GM18909 (cell line): ENCODE results near the gene ACRBP.

Experiments used
- ATAC-seq: cut with Tn5 transposase; IDR thresholded peaks from one replicate; pipeline ENCODE4 v1.9.1; 2021; ENCODE audit warnings: mild to moderate bottlenecking; ENCODE audit not compliant: unreplicated experiment, poor library complexity

ACRBP gene

GRCh38 chr12:6647083-6647604 is at the start of gene ACRBP:
TSS of gene ACRBP (minus strand) at chr12:6647432. CDS start at chr12:6647366, 66 bp downstream.
- no peak for ATAC-seq

- no peak for ATAC-seq
Observed at GRCh38 chr12:6695313-6696045, 48.2 kb upstream of the ACRBP start.

- no peak for ATAC-seq
Observed at GRCh38 chr12:6694701-6695100, 47.5 kb upstream of the ACRBP start.

GRCh38 chr12:6693832-6694355 is 46.7 kb upstream of the ACRBP start:
- no peak for ATAC-seq

GRCh38 chr12:6692888-6693287 is 45.7 kb upstream of the ACRBP start:
- ATAC-seq, result no peak

- no peak for ATAC-seq
Observed at GRCh38 chr12:6691473-6691872, 44.2 kb upstream of the ACRBP start.

GRCh38 chr12:6688999-6689882 is 42.0 kb upstream of the ACRBP start, which contains the start of gene ZNF384:
TSS of gene ZNF384 (minus strand) at chr12:6689375. CDS start at chr12:6679520, 9,855 bp downstream.
- ATAC-seq, result peak; percentile 80

- peak; percentile 14 for ATAC-seq
Observed at GRCh38 chr12:6688543-6688998, 41.3 kb upstream of the ACRBP start.

- no peak for ATAC-seq
Observed at GRCh38 chr12:6685814-6686213, 38.6 kb upstream of the ACRBP start.

- ATAC-seq, result no peak
Observed at GRCh38 chr12:6684609-6685008, 37.4 kb upstream of the ACRBP start.

- ATAC-seq, result no peak
Observed at GRCh38 chr12:6676962-6677361, 29.7 kb upstream of the ACRBP start.

GRCh38 chr12:6672143-6672542 is 24.9 kb upstream of the ACRBP start:
- ATAC-seq, result no peak

- ATAC-seq, result no peak
Observed at GRCh38 chr12:6667559-6668210, 20.5 kb upstream of the ACRBP start.

GRCh38 chr12:6666211-6666610 is 19.0 kb upstream of the ACRBP start:
- no peak for ATAC-seq

GRCh38 chr12:6664902-6665301 is 17.7 kb upstream of the ACRBP start:
- ATAC-seq, result no peak

GRCh38 chr12:6662906-6663742 is 15.9 kb upstream of the ACRBP start, which contains the start of gene ING4:
TSS of gene ING4 (minus strand) at chr12:6663119. CDS start at chr12:6663101, 18 bp downstream.
- ATAC-seq, result peak; percentile 96

- no peak for ATAC-seq
Observed at GRCh38 chr12:6662602-6662905, 15.3 kb upstream of the ACRBP start.

- no peak for ATAC-seq
Observed at GRCh38 chr12:6653987-6654386, 6.8 kb upstream of the ACRBP start.

GRCh38 chr12:6653342-6653741 is 6.1 kb upstream of the ACRBP start:
- ATAC-seq, result no peak
